ENCODE results near the gene PKN1. TPM values are rescaled to one million over a fixed set of nuclear protein-coding genes. Genes with fewer than 3 reads are reported as not detected.

Gene PKN1
- total RNA-seq, 1 experiment from 2014 or later, result 170 TPM

DNA sequence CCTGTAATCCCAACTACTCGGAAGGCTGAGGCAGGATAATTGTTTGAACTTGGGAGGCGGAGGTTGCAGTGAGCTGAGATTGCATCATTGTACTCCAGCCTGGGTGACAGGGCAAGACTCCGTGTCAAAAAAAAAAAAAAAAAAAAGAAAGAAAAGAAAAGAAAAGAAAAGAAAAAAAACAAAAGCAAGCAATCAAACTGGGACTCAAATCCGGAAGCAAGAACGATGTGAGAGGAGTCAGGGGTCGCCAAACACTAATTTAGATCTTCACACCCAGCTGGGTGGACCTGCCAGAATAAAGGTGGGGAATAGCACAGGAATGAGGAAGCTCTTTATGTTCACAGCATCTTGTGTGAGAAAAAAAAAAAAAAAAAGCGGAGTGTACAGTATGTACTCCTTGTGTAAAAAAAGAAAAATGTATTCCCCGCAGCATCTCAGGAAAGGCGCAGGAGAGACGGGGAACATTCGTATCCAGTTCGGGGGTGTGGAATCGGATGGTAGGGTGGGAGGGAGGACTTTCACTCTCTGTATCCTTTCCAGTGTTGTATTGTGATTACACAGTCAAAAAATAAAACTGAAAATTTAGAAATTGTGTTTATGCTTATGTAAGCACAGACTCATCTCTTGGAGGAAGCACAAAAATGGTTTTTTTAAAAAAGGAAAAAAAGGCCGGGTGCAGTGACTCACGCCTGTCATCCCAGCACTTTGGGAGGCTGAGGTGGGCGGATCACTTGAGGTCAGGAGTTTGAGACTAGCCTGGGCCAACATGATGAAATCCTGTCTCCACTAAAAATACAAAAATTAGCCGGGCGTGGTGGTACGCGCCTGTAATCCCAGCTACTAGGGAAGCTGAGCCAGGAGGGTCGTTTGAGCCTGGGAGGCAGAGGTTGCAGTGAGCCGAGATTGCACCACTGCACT is 77.5 kb downstream of the PKN1 start:
- H3K36me3 Mint-ChIP-seq, result peaks cover 12% of the 10 kb centered on the region
- peaks cover 6% of the 10 kb centered on the region for H3K4me1 Mint-ChIP-seq
- ChIA-PET CTCF (interaction anchor here (0.7 to 3.4 kb wide), 5 partner anchors 8 to 60 kb away, joined by 3 to 16 read pairs (median 3); partner anchors contain the start of gene DNAJB1), POLR2A (interaction anchor here (0.6 to 1.1 kb wide), 2 partner anchors 14 to 35 kb away, joined by 4 to 5 read pairs; no protein-coding TSS in a partner anchor)
- no peaks in the 10 kb centered on the region for H3K9me3 Mint-ChIP-seq
- H3K27ac Mint-ChIP-seq, result no peak overlapping the region; the same call in 1 of the 2 replicates
- TF ChIP-seq IRF2 (CRISPR knock-in tag; IDR thresholded peaks at IDR 0.05; ENCODE audit: borderline replicate concordance, low read depth) (no peak), FOXJ3 (CRISPR knock-in tag; IDR thresholded peaks at IDR 0.05; ENCODE audit: borderline replicate concordance) (no peak), GABPB1 (CRISPR knock-in tag; IDR thresholded peaks at IDR 0.05) (peak; percentile 74), TCF7 (CRISPR knock-in tag; IDR thresholded peaks at IDR 0.05; ENCODE audit: low read depth) (no peak)
- no peak for DNase-seq (ENCODE audit: low spot score)
- no peak for ATAC-seq
- no peak overlapping the region for H3K4me3 Mint-ChIP-seq
- H3K27me3 Mint-ChIP-seq (ENCODE audit: low read depth), result no peaks in the 10 kb centered on the region

DNA sequence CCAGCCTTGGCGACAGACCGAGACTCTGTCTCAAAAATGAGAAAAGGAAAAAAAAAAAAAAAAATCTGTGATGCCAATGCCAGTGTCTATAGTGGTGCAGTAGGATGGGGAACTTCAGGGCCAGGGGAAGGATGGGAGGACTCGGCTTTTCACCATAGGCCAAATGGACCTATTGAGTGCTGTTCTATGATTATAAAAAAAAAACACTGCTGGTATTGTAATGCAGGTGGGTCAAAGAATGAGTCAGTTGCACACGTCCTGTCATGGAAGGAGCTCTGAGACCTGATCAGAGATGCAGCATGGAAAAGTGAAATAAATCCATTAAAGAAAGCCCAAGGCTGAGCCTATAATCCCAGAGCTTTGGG is 78.1 kb downstream of the PKN1 start:
- CTCF ChIA-PET, result interaction anchor here (3.4 kb wide), 1 partner anchor 31 kb away, joined by 16 read pairs; no protein-coding TSS in a partner anchor
- Mint-ChIP-seq H3K27ac (no peak overlapping the region), H3K4me1 (peaks cover 9% of the 10 kb centered on the region), H3K9me3 (no peaks in the 10 kb centered on the region), H3K4me3 (no peak overlapping the region), H3K36me3 (peaks cover 18% of the 10 kb centered on the region), H3K27me3 (ENCODE audit: low read depth) (no peaks in the 10 kb centered on the region)
- ATAC-seq (no peak), DNase-seq (ENCODE audit: low spot score) (no peak)
- POLR2A ChIA-PET, result no interaction called here
- no peak for TF ChIP-seq NR3C1 (CRISPR knock-in tag; conservative IDR thresholded peaks at IDR 0.05; ENCODE audit: low read depth)
- no peak for TF ChIP-seq JAZF1 (CRISPR knock-in tag; IDR thresholded peaks at IDR 0.05)
- no peak for TF ChIP-seq ZNF416 (CRISPR knock-in tag; IDR thresholded peaks at IDR 0.05)
- TF ChIP-seq, protein P1, sequence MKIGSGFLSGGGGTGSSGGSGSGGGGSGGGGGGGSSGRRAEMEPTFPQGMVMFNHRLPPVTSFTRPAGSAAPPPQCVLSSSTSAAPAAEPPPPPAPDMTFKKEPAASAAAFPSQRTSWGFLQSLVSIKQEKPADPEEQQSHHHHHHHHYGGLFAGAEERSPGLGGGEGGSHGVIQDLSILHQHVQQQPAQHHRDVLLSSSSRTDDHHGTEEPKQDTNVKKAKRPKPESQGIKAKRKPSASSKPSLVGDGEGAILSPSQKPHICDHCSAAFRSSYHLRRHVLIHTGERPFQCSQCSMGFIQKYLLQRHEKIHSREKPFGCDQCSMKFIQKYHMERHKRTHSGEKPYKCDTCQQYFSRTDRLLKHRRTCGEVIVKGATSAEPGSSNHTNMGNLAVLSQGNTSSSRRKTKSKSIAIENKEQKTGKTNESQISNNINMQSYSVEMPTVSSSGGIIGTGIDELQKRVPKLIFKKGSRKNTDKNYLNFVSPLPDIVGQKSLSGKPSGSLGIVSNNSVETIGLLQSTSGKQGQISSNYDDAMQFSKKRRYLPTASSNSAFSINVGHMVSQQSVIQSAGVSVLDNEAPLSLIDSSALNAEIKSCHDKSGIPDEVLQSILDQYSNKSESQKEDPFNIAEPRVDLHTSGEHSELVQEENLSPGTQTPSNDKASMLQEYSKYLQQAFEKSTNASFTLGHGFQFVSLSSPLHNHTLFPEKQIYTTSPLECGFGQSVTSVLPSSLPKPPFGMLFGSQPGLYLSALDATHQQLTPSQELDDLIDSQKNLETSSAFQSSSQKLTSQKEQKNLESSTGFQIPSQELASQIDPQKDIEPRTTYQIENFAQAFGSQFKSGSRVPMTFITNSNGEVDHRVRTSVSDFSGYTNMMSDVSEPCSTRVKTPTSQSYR (CRISPR knock-in tag; IDR thresholded peaks at IDR 0.05), result no peak
- TF ChIP-seq E2F1 (CRISPR knock-in tag; IDR thresholded peaks at IDR 0.05), result no peak
- TF ChIP-seq PREB (CRISPR knock-in tag; IDR thresholded peaks at IDR 0.05; ENCODE audit: borderline replicate concordance), result no peak
- TF ChIP-seq ATF1 (CRISPR knock-in tag; IDR thresholded peaks at IDR 0.05), result no peak
- TF ChIP-seq, protein P2, sequence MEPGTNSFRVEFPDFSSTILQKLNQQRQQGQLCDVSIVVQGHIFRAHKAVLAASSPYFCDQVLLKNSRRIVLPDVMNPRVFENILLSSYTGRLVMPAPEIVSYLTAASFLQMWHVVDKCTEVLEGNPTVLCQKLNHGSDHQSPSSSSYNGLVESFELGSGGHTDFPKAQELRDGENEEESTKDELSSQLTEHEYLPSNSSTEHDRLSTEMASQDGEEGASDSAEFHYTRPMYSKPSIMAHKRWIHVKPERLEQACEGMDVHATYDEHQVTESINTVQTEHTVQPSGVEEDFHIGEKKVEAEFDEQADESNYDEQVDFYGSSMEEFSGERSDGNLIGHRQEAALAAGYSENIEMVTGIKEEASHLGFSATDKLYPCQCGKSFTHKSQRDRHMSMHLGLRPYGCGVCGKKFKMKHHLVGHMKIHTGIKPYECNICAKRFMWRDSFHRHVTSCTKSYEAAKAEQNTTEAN (CRISPR knock-in tag; IDR thresholded peaks at IDR 0.05), result no peak
- no peak for TF ChIP-seq SP1 (CRISPR knock-in tag; conservative IDR thresholded peaks at IDR 0.05)
- no peak for TF ChIP-seq TCF7 (CRISPR knock-in tag; IDR thresholded peaks at IDR 0.05; ENCODE audit: low read depth)
- TF ChIP-seq CREB1 (CRISPR knock-in tag; IDR thresholded peaks at IDR 0.05), result no peak
- no peak for TF ChIP-seq EMX1 (CRISPR knock-in tag; IDR thresholded peaks at IDR 0.05)
- TF ChIP-seq, protein P3, sequence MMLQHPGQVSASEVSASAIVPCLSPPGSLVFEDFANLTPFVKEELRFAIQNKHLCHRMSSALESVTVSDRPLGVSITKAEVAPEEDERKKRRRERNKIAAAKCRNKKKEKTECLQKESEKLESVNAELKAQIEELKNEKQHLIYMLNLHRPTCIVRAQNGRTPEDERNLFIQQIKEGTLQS (CRISPR knock-in tag; conservative IDR thresholded peaks at IDR 0.05), result no peak
- TF ChIP-seq ESRRA (CRISPR knock-in tag; IDR thresholded peaks at IDR 0.05; ENCODE audit: borderline replicate concordance), result no peak
- no peak for TF ChIP-seq MAX (CRISPR knock-in tag; IDR thresholded peaks at IDR 0.05)
- TF ChIP-seq, protein P4, sequence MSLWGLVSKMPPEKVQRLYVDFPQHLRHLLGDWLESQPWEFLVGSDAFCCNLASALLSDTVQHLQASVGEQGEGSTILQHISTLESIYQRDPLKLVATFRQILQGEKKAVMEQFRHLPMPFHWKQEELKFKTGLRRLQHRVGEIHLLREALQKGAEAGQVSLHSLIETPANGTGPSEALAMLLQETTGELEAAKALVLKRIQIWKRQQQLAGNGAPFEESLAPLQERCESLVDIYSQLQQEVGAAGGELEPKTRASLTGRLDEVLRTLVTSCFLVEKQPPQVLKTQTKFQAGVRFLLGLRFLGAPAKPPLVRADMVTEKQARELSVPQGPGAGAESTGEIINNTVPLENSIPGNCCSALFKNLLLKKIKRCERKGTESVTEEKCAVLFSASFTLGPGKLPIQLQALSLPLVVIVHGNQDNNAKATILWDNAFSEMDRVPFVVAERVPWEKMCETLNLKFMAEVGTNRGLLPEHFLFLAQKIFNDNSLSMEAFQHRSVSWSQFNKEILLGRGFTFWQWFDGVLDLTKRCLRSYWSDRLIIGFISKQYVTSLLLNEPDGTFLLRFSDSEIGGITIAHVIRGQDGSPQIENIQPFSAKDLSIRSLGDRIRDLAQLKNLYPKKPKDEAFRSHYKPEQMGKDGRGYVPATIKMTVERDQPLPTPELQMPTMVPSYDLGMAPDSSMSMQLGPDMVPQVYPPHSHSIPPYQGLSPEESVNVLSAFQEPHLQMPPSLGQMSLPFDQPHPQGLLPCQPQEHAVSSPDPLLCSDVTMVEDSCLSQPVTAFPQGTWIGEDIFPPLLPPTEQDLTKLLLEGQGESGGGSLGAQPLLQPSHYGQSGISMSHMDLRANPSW (CRISPR knock-in tag; conservative IDR thresholded peaks at IDR 0.05; ENCODE audit: low read depth), result no peak
- TF ChIP-seq, protein P5, sequence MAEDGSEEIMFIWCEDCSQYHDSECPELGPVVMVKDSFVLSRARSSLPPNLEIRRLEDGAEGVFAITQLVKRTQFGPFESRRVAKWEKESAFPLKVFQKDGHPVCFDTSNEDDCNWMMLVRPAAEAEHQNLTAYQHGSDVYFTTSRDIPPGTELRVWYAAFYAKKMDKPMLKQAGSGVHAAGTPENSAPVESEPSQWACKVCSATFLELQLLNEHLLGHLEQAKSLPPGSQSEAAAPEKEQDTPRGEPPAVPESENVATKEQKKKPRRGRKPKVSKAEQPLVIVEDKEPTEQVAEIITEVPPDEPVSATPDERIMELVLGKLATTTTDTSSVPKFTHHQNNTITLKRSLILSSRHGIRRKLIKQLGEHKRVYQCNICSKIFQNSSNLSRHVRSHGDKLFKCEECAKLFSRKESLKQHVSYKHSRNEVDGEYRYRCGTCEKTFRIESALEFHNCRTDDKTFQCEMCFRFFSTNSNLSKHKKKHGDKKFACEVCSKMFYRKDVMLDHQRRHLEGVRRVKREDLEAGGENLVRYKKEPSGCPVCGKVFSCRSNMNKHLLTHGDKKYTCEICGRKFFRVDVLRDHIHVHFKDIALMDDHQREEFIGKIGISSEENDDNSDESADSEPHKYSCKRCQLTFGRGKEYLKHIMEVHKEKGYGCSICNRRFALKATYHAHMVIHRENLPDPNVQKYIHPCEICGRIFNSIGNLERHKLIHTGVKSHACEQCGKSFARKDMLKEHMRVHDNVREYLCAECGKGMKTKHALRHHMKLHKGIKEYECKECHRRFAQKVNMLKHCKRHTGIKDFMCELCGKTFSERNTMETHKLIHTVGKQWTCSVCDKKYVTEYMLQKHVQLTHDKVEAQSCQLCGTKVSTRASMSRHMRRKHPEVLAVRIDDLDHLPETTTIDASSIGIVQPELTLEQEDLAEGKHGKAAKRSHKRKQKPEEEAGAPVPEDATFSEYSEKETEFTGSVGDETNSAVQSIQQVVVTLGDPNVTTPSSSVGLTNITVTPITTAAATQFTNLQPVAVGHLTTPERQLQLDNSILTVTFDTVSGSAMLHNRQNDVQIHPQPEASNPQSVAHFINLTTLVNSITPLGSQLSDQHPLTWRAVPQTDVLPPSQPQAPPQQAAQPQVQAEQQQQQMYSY (CRISPR knock-in tag; IDR thresholded peaks at IDR 0.05), result no peak

Data from WTC11 (cell line).